ENCODE measurements around the gene INHBC. TPM values are rescaled to one million over a fixed set of nuclear protein-coding genes. Genes with fewer than 3 reads are reported as not detected.

Gene INHBC
- total RNA-seq, 1 donor = 0.27 TPM

GRCh38 chr12:57452937-57453509, 18.4 kb downstream of the INHBC start:
- peak in 1 of 3 donors; percentile 70 for DNase-seq (ENCODE audit: low read depth in 2 of 3, low spot score in 2 of 3)

- no peak for DNase-seq (ENCODE audit: low read depth in 2 of 3, low spot score in 2 of 3)
These were observed 19.6 kb downstream of the INHBC start for GRCh38 chr12:57454213-57454565.

- DNase-seq (ENCODE audit: low read depth in 2 of 3, low spot score in 2 of 3) = no peak
These were observed 20.2 kb downstream of the INHBC start, which contains the start of gene INHBE for GRCh38 chr12:57454566-57455373. Gene INHBE (plus strand): TSS chr12:57455307. CDS start chr12:57455537, 230 bp downstream.

- DNase-seq (ENCODE audit: low read depth in 2 of 3, low spot score in 2 of 3) = no peak
These were observed 21.0 kb downstream of the INHBC start for GRCh38 chr12:57455374-57456144.

GRCh38 chr12:57456145-57456700, 21.6 kb downstream of the INHBC start:
- peak in 1 of 3 donors; percentile 84 for DNase-seq (ENCODE audit: low read depth in 2 of 3, low spot score in 2 of 3)

GRCh38 chr12:57456737-57457490, 22.3 kb downstream of the INHBC start:
- no peak for DNase-seq (ENCODE audit: low read depth in 2 of 3, low spot score in 2 of 3)

- DNase-seq (ENCODE audit: low read depth in 2 of 3, low spot score in 2 of 3) = no peak
These were observed 24.1 kb downstream of the INHBC start for GRCh38 chr12:57458665-57459054.

GRCh38 chr12:57459055-57459749, 24.6 kb downstream of the INHBC start:
- peak; percentile 83 to 98 (median 97) for DNase-seq (ENCODE audit: low read depth in 2 of 3, low spot score in 2 of 3)

- no peak for DNase-seq (ENCODE audit: low read depth in 2 of 3, low spot score in 2 of 3)
These were observed 25.3 kb downstream of the INHBC start, which contains the start of gene GLI1 for GRCh38 chr12:57459750-57460467. Gene GLI1 (plus strand): TSS chr12:57459785. CDS start chr12:57463692, 3,907 bp downstream.

- no peak for DNase-seq (ENCODE audit: low read depth in 2 of 3, low spot score in 2 of 3)
These were observed 25.8 kb downstream of the INHBC start for GRCh38 chr12:57460468-57460784.

- DNase-seq (ENCODE audit: low read depth in 2 of 3, low spot score in 2 of 3) = no peak
These were observed 26.3 kb downstream of the INHBC start for GRCh38 chr12:57460841-57461275.

GRCh38 chr12:57461276-57461916, 26.8 kb downstream of the INHBC start:
- peak in 1 of 3 donors; percentile 28 for DNase-seq (ENCODE audit: low read depth in 2 of 3, low spot score in 2 of 3)

GRCh38 chr12:57461917-57462250, 27.3 kb downstream of the INHBC start:
- DNase-seq (ENCODE audit: low read depth in 2 of 3, low spot score in 2 of 3) = peak in 2 of 3 donors; percentile 31 to 43

- DNase-seq (ENCODE audit: low read depth in 2 of 3, low spot score in 2 of 3) = peak; percentile 71 to 94 (median 86)
These were observed 27.8 kb downstream of the INHBC start for GRCh38 chr12:57462251-57462911.

- DNase-seq (ENCODE audit: low read depth in 2 of 3, low spot score in 2 of 3) = no peak
These were observed 28.3 kb downstream of the INHBC start for GRCh38 chr12:57462912-57463253.

- DNase-seq (ENCODE audit: low read depth in 2 of 3, low spot score in 2 of 3) = no peak
These were observed 30.0 kb downstream of the INHBC start for GRCh38 chr12:57464569-57464968.

GRCh38 chr12:57465030-57465746, 30.6 kb downstream of the INHBC start:
- DNase-seq (ENCODE audit: low read depth in 2 of 3, low spot score in 2 of 3) = no peak

Measured in hematopoietic multipotent progenitor cell (in vitro differentiated cells).